Activated naive CD4-positive, alpha-beta T cell treated with anti-CD3 and anti-CD28 coated beads, Interleukin-2, amount 50 U/mL, for 24 hours (primary cell): Measurements from ENCODE around the gene CALHM2.
"Not testable (repeated sequence)": the region's sequence is repeated elsewhere in the genome, so short reads cannot be mapped to it uniquely, and the experiment has no call there.

ENCODE experiments used
- H3K27ac Mint-ChIP-seq: one replicate; pipeline ENCODE4 v1.8.0; 2021; ENCODE audit warnings: mild to moderate bottlenecking, mixed read lengths
- H3K27me3 Mint-ChIP-seq: one replicate; pipeline ENCODE4 v1.8.0; 2021; ENCODE audit warnings: mixed read lengths
- H3K36me3 Mint-ChIP-seq: one replicate; pipeline ENCODE4 v1.8.0; 2021; ENCODE audit warnings: mixed read lengths
- H3K4me1 Mint-ChIP-seq: one replicate; pipeline ENCODE4 v1.8.0; 2021; ENCODE audit warnings: mixed read lengths
- H3K4me3 Mint-ChIP-seq: one replicate; pipeline ENCODE4 v1.8.0; 2021; ENCODE audit warnings: mild to moderate bottlenecking, mixed read lengths
- H3K9me3 Mint-ChIP-seq: one replicate; pipeline ENCODE4 v1.8.0; 2021; ENCODE audit warnings: mixed read lengths

Gene CALHM2

GRCh38 chr10:103486635-103487409 lies 34.7 kb upstream of the CALHM2 start:
- not testable (repeated sequence) for H3K27me3 Mint-ChIP-seq, H3K36me3 Mint-ChIP-seq, H3K4me3 Mint-ChIP-seq, H3K9me3 Mint-ChIP-seq, H3K27ac Mint-ChIP-seq
- H3K4me1 Mint-ChIP-seq: peaks cover 29% of the 10 kb centered on the region

DNA sequence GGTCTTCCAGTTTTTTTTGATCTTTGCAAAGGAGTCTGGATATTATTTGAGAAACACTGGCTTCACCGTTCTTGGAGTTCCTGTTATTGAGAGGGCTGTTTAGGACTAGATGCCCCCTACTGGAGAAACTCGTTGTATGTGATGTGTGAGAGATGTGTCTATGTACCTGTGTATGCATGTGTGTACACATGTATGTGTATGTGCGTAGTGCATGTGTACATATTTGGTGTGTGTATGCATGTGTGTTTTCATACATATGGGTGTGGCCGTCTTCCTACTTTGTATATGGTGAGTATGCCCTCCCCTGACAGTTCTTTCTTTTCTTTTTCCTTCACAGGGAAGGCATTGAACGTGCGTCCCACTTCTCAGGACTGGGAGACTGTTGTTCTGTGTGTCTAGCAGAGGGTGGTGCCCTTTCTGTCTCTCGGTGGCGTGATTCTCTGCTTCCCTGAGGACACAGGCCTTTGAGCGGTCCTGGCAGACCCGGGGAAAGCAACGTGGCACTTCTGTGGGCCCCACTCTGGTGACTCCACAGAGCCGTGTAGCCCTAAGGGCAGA lies 29.9 kb upstream of the CALHM2 start:
- H3K27me3 Mint-ChIP-seq: no peaks in the 10 kb centered on the region
- no peaks in the 10 kb centered on the region for H3K36me3 Mint-ChIP-seq
- H3K4me3 Mint-ChIP-seq: no peak overlapping the region
- peaks cover 10% of the 10 kb centered on the region for H3K4me1 Mint-ChIP-seq
- no peak overlapping the region for H3K27ac Mint-ChIP-seq
- H3K9me3 Mint-ChIP-seq: no peaks in the 10 kb centered on the region

- H3K36me3 Mint-ChIP-seq: no peaks in the 10 kb centered on the region
- no peaks in the 10 kb centered on the region for H3K27me3 Mint-ChIP-seq
- no peak overlapping the region for H3K27ac Mint-ChIP-seq
- peaks cover 5% of the 10 kb centered on the region for H3K4me1 Mint-ChIP-seq
- no peaks in the 10 kb centered on the region for H3K9me3 Mint-ChIP-seq
- H3K4me3 Mint-ChIP-seq: no peak overlapping the region
Observed at GRCh38 chr10:103480521-103480920, 28.4 kb upstream of the CALHM2 start.

DNA sequence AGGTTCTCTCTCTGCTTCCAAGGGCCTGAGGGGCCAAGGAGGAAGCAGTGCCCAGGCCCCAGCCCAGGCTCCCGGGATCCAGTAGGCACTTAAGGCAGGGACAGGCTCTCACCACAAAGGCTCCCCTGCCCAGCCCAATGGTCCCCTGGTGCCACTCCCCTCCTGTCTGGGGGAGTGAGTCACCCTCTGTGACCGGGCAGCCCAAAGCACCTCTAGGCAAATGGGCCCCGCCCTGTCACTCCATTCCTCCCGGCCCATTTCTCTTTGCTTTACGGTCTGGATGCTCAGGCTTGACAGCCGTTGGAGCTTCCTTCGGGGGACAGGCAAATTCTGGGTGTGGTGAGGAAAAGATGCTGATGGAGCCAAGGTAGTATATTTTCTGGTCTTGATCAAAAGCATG lies 27.0 kb upstream of the CALHM2 start, which contains the start of gene CALHM3:
Gene CALHM3, minus strand, starts transcription at position 106 of the 400 bp plus-strand sequence. CDS start 208 bp downstream, outside the sequence.
- Mint-ChIP-seq H3K4me1 (peaks cover 5% of the 10 kb centered on the region), H3K4me3 (no peak within 1 kb of the TSS), H3K9me3 (no peaks in the 10 kb centered on the region), H3K27ac (no peak within 1 kb of the TSS), H3K36me3 (no peaks in the 10 kb centered on the region), H3K27me3 (no peaks in the 10 kb centered on the region)

DNA sequence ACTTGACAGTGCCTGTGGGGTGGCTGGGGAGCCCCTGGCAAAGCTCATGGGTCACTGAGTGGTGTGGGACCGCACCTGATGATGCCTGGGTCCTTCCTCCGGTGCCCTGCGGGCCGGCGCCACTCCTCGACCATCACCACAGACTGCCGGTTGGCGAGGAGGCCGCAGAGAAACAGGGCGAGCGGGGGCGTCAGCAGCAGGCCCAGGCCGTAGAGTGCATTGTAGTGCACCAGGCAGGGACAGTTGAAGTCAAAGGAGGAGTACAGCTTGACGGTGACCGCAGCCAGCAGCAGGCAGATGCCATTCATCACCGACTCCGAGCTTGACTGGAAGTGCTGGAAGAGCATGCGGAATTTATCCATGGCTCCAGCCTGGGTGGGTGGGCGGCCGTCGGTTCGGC lies 26.5 kb upstream of the CALHM2 start:
- H3K4me1 Mint-ChIP-seq: peaks cover 5% of the 10 kb centered on the region
- H3K9me3 Mint-ChIP-seq: no peaks in the 10 kb centered on the region
- H3K36me3 Mint-ChIP-seq: no peaks in the 10 kb centered on the region
- no peaks in the 10 kb centered on the region for H3K27me3 Mint-ChIP-seq
- no peak overlapping the region for H3K4me3 Mint-ChIP-seq
- no peak overlapping the region for H3K27ac Mint-ChIP-seq

GRCh38 chr10:103476046-103476768 lies 24.0 kb upstream of the CALHM2 start:
- peaks cover 7% of the 10 kb centered on the region for H3K4me1 Mint-ChIP-seq
- H3K36me3 Mint-ChIP-seq: no peaks in the 10 kb centered on the region
- no peak overlapping the region for H3K4me3 Mint-ChIP-seq
- no peaks in the 10 kb centered on the region for H3K27me3 Mint-ChIP-seq
- H3K27ac Mint-ChIP-seq: no peak overlapping the region
- H3K9me3 Mint-ChIP-seq: no peaks in the 10 kb centered on the region

GRCh38 chr10:103475437-103475836 lies 23.3 kb upstream of the CALHM2 start:
- no peaks in the 10 kb centered on the region for H3K36me3 Mint-ChIP-seq
- no peaks in the 10 kb centered on the region for H3K27me3 Mint-ChIP-seq
- no peaks in the 10 kb centered on the region for H3K9me3 Mint-ChIP-seq
- H3K27ac Mint-ChIP-seq: no peak overlapping the region
- H3K4me3 Mint-ChIP-seq: no peak overlapping the region
- H3K4me1 Mint-ChIP-seq: peaks cover 14% of the 10 kb centered on the region

DNA sequence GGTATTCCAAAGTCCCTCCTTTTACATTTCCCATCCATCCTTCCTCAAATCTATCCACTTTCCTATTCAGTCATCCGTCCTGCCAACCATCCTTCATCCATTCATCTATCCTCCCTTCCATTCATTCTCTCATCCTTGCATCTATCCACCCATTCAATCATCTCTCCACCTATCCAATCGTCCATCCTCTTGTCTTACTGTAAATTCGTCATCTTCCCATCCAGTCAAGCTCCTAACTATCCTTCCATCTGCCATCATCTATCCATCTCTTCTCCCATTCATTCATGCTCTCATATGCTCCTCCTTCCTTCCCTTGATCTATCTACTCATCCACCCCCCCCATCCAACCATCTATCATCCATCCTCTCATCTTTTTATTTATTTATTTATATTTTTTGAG lies 21.9 kb upstream of the CALHM2 start:
- H3K4me3 Mint-ChIP-seq: no peak overlapping the region

DNA sequence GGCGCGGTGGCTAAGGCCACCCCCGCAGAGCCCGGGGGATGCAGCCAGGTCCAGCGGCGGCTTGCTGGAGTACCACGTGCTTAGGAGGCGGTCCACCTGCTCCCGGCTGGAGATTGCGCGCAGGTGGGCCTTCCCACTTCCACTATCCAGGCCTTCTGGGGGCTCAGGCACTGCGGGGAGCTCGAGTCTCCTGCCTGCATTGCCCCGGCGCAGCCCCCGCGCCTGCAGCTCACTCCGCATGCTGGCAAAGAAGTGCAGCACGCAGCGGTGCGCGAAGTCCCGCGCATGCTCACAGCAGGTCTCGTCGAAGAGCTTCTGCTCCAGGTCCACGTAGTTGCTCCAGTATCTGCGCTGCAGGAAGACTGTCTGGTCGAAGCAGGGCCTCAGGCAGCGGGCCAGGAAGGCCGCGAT lies 21.1 kb upstream of the CALHM2 start:
- Mint-ChIP-seq H3K9me3 (no peaks in the 10 kb centered on the region), H3K4me3 (no peak overlapping the region), H3K27ac (no peak overlapping the region), H3K4me1 (peaks cover 17% of the 10 kb centered on the region), H3K27me3 (no peaks in the 10 kb centered on the region), H3K36me3 (no peaks in the 10 kb centered on the region)

More for the DNA sequence above, 21.9 kb upstream of the CALHM2 start:
- H3K4me1 Mint-ChIP-seq: peaks cover 17% of the 10 kb centered on the region
- H3K27me3 Mint-ChIP-seq: no peaks in the 10 kb centered on the region
- no peaks in the 10 kb centered on the region for H3K9me3 Mint-ChIP-seq
- H3K36me3 Mint-ChIP-seq: no peaks in the 10 kb centered on the region
- H3K27ac Mint-ChIP-seq: no peak overlapping the region

DNA sequence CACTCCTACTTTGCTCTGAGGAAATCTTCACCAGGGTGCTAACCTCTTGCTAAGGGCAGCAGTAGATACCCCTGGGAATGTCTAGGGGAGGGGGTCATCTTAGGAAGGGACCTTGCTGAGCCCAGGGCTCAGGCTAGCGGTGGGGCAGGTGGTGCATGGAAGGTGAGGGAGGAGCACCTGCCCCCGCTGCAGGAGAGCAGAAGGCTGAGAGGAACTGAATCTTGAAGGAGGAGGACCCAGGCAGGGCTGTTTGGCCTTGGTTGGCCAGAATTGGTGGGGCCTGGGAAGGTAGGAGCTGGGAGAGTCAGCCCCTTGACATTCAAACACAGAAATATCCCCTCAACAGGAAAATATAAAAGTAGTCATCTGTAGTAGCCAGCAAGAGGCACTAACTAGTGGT lies 19.8 kb upstream of the CALHM2 start:
- Mint-ChIP-seq H3K4me1 (peaks cover 17% of the 10 kb centered on the region), H3K4me3 (peak overlapping the region; percentile 2), H3K27me3 (no peaks in the 10 kb centered on the region), H3K36me3 (no peaks in the 10 kb centered on the region), H3K9me3 (no peaks in the 10 kb centered on the region), H3K27ac (no peak overlapping the region)

GRCh38 chr10:103470761-103471653 lies 18.8 kb upstream of the CALHM2 start:
- no peaks in the 10 kb centered on the region for H3K36me3 Mint-ChIP-seq
- H3K4me1 Mint-ChIP-seq: peaks cover 17% of the 10 kb centered on the region
- H3K27me3 Mint-ChIP-seq: no peaks in the 10 kb centered on the region
- H3K9me3 Mint-ChIP-seq: no peaks in the 10 kb centered on the region
- peak overlapping the region; percentile 35 for H3K4me3 Mint-ChIP-seq
- H3K27ac Mint-ChIP-seq: peak overlapping the region; percentile 73

- Mint-ChIP-seq H3K27ac (no peak overlapping the region), H3K4me1 (peaks cover 17% of the 10 kb centered on the region), H3K27me3 (no peaks in the 10 kb centered on the region), H3K36me3 (no peaks in the 10 kb centered on the region), H3K4me3 (no peak overlapping the region), H3K9me3 (no peaks in the 10 kb centered on the region)
Observed at GRCh38 chr10:103469201-103469600, 17.0 kb upstream of the CALHM2 start.

GRCh38 chr10:103467406-103467805 lies 15.2 kb upstream of the CALHM2 start:
- H3K9me3 Mint-ChIP-seq: no peaks in the 10 kb centered on the region
- no peak overlapping the region for H3K4me3 Mint-ChIP-seq
- no peak overlapping the region for H3K27ac Mint-ChIP-seq
- H3K27me3 Mint-ChIP-seq: no peaks in the 10 kb centered on the region
- H3K4me1 Mint-ChIP-seq: peaks cover 17% of the 10 kb centered on the region
- no peaks in the 10 kb centered on the region for H3K36me3 Mint-ChIP-seq

GRCh38 chr10:103466734-103467133 lies 14.6 kb upstream of the CALHM2 start:
- H3K4me1 Mint-ChIP-seq: peaks cover 13% of the 10 kb centered on the region
- H3K27ac Mint-ChIP-seq: no peak overlapping the region
- H3K36me3 Mint-ChIP-seq: no peaks in the 10 kb centered on the region
- H3K9me3 Mint-ChIP-seq: no peaks in the 10 kb centered on the region
- H3K4me3 Mint-ChIP-seq: no peak overlapping the region
- H3K27me3 Mint-ChIP-seq: no peaks in the 10 kb centered on the region

GRCh38 chr10:103465411-103466179 lies 13.4 kb upstream of the CALHM2 start:
- H3K4me3 Mint-ChIP-seq: no peak overlapping the region
- no peaks in the 10 kb centered on the region for H3K27me3 Mint-ChIP-seq
- peaks cover 4% of the 10 kb centered on the region for H3K4me1 Mint-ChIP-seq
- H3K36me3 Mint-ChIP-seq: no peaks in the 10 kb centered on the region
- H3K27ac Mint-ChIP-seq: no peak overlapping the region
- no peaks in the 10 kb centered on the region for H3K9me3 Mint-ChIP-seq
